Neuron (in vitro differentiated cells): ENCODE data around the gene BLOC1S4.
"Not testable (repeated sequence)": the region's sequence is repeated elsewhere in the genome, so short reads cannot be mapped to it uniquely, and the experiment has no call there.

Experiments
- H2AFZ ChIP-seq: one replicate; pipeline ENCODE4 v1.6.1; 2013; ENCODE audit warnings: low read depth, mild to moderate bottlenecking, inconsistent platforms, low read length, moderate library complexity
- H3K27me3 ChIP-seq: one replicate; pipeline ENCODE4 v1.6.1; 2013; ENCODE audit warnings: low read length; ENCODE audit not compliant: insufficient read depth
- H3K36me3 ChIP-seq: one replicate; pipeline ENCODE4 v1.6.1; 2013; ENCODE audit warnings: low read length; ENCODE audit not compliant: insufficient read depth
- H3K4me1 ChIP-seq: one replicate; pipeline ENCODE4 v1.6.1; 2013; ENCODE audit warnings: low read length; ENCODE audit not compliant: insufficient read depth
- H3K4me3 ChIP-seq: 2 replicates; pipeline ENCODE4 v1.5.1; 2013; ENCODE audit warnings: mild to moderate bottlenecking, low read length, moderate library complexity
- H3K9me3 ChIP-seq: one replicate; pipeline ENCODE4 v1.6.1; 2013; ENCODE audit warnings: low read length

Gene BLOC1S4, protein sequence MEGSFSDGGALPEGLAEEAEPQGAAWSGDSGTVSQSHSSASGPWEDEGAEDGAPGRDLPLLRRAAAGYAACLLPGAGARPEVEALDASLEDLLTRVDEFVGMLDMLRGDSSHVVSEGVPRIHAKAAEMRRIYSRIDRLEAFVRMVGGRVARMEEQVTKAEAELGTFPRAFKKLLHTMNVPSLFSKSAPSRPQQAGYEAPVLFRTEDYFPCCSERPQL

DNA sequence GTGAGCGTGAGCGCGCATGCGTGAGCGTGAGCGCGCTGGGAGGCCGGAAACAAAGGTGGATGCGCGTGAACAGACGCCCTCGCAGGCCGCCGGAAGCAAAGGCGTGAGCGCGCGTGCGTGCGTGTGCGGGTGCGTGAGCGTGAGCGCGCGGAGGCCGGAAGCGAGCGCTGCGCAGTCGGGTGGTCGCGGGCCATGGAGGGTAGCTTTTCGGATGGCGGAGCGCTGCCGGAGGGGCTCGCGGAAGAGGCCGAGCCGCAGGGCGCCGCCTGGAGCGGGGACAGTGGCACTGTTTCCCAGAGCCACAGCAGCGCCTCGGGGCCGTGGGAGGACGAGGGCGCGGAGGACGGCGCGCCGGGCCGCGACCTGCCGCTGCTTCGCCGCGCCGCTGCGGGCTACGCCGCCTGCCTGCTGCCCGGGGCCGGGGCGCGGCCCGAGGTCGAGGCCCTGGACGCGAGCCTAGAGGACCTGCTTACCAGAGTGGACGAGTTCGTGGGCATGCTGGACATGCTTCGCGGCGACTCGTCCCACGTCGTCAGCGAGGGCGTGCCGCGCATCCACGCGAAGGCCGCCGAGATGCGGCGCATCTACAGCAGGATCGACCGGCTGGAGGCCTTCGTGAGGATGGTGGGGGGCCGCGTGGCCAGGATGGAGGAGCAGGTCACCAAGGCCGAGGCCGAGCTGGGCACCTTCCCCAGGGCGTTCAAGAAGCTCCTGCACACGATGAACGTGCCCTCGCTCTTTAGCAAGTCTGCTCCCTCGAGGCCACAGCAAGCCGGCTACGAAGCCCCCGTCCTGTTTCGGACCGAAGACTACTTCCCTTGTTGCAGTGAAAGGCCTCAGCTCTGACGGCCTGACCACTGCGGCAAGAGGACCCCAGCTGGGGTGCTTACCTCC is at the start of gene BLOC1S4:
Gene BLOC1S4 (plus strand): TSS at position 157 of the 894 bp plus-strand sequence. CDS start 36 bp downstream, at position 193.
- H3K27me3 ChIP-seq: no peaks in the 10 kb centered on the region
- H3K4me1 ChIP-seq: peaks cover 12% of the 10 kb centered on the region
- H3K4me3 ChIP-seq: peak within 1 kb of the TSS; percentile 78
- H3K9me3 ChIP-seq: no peaks in the 10 kb centered on the region
- peak within 1 kb of the TSS; percentile 97 for H2AFZ ChIP-seq
- no peaks in the 10 kb centered on the region for H3K36me3 ChIP-seq

GRCh38 chr4:6668391-6668790 is 47.6 kb upstream of the BLOC1S4 start:
- no peaks in the 10 kb centered on the region for H3K27me3 ChIP-seq
- H3K4me3 ChIP-seq: no peak overlapping the region
- peaks cover 5% of the 10 kb centered on the region for H3K9me3 ChIP-seq
- H3K36me3 ChIP-seq: no peaks in the 10 kb centered on the region
- no peaks in the 10 kb centered on the region for H3K4me1 ChIP-seq
- no peak overlapping the region for H2AFZ ChIP-seq

DNA sequence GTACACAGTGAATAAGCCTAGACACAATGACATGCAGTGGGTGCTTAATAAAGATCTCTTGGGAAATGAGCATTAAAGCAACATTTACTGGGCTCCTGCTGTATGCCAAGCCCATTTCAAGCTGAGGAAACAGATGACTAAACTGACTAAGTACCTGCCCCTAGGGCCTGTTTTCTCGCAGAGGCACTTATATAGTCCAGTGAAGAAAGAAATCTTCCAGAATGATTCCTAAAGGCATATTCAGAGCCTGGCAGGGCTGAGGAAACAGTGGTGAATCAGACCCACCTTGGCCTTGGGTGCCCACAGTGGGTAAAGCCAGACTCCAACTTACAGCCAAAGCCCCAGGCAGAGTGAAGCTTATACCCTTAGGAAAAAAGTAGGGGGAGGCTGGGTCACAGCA is 44.3 kb upstream of the BLOC1S4 start:
- Histone ChIP-seq H3K27me3 (no peaks in the 10 kb centered on the region), H2AFZ (no peak overlapping the region), H3K4me1 (peaks cover 19% of the 10 kb centered on the region), H3K4me3 (no peak overlapping the region), H3K9me3 (no peaks in the 10 kb centered on the region), H3K36me3 (peaks cover 7% of the 10 kb centered on the region)

DNA sequence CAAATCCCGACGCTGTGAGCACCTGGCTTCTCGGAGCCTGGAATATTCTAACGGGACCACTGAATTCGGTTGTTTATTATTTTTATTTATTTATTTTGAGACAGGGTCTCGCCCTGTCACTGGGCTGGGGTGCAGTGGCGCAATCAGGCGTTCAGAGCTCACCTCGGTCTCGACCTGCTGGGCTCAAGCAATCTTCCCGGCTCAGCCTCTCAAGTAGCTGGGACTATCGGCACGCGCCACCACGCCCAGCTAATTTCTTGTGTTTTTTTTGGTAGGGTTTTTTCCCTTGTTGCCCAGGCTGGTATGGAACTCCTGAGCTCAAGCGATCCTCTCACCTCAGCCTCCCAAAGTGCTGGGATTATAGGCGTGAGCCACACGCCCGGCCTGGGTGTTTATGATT is 43.8 kb upstream of the BLOC1S4 start:
- Histone ChIP-seq H3K27me3 (no peaks in the 10 kb centered on the region), H3K36me3 (peaks cover 9% of the 10 kb centered on the region), H3K4me3 (no peak overlapping the region), H2AFZ (no peak overlapping the region), H3K9me3 (no peaks in the 10 kb centered on the region), H3K4me1 (peaks cover 19% of the 10 kb centered on the region)

DNA sequence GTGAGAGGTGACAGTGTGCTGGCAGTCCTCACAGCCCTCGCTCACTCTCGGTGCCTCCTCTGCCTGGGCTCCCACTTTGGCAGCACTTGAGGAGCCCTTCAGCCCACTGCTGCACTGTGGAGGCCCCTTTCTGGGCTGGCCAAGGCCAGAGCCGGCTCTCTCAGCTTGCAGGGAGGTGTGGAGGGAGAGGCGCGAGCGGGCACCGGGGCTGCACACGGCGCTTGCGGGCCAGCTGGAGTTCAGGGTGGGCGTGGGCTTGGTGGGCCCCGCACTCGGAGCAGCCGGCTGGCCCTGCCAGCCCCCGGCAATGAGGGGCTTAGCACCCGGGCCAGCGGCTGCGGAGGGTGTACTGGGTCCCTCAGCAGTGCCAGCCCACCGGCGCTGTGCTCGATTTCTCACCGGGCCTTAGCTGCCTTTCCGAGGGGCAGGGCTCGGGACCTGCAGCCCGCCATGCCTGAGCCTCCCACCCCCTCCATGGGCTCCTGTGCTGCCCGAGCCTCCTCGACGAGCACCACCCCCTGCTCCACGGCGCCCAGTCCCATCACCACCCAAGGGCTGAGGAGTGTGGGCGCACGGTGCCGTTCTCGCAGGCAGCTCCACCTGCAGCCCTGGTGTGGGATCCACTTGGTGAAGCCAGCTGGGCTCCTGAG is 43.3 kb upstream of the BLOC1S4 start:
- peak overlapping the region; percentile 10 for H3K4me3 ChIP-seq
- H3K36me3 ChIP-seq, H3K27me3 ChIP-seq, H2AFZ ChIP-seq, H3K9me3 ChIP-seq: not testable (repeated sequence)
- peaks cover 19% of the 10 kb centered on the region for H3K4me1 ChIP-seq

GRCh38 chr4:6673191-6673659 is 42.7 kb upstream of the BLOC1S4 start:
- not testable (repeated sequence) for H2AFZ ChIP-seq, H3K36me3 ChIP-seq, H3K9me3 ChIP-seq, H3K27me3 ChIP-seq
- Histone ChIP-seq H3K4me1 (peaks cover 19% of the 10 kb centered on the region), H3K4me3 (peak overlapping the region; percentile 67)

DNA sequence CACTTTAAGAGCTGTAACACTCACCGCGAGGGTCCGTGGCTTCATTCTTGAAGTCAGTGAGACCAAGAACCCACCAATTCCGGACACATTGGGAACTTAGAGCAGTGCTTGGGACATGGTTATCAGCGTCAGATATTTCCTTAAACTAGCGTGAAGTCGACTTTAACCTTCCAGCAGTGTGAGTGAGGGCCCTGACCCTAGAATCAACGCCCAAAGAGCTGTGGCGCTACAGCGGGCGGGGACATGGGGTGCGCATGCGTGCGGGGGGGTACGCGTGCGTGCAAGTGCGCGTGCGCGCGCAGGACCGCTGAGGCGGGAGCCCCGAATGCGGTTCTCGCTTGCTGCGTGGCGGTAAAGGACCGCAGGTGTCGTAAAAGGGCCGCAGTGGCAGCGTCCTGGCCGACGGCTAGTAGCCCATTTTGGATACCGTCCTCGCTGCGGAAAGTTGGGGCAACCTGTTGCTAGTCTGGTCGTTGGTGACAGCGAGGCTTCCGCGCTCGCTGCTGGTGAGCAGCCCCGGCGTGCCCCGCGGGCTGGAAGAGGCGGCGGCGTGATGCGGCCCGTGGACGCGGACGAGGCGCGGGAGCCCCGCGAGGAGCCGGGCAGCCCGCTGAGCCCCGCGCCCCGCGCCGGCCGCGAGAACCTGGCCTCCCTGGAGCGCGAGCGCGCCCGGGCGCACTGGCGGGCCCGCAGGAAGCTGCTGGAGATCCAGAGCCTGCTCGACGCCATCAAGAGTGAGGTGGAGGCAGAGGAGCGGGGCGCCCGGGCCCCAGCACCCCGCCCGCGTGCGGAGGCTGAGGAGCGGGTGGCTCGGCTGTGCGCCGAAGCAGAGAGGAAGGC is 42.1 kb upstream of the BLOC1S4 start:
- Histone ChIP-seq H3K9me3 (peaks cover 2% of the 10 kb centered on the region), H3K36me3 (peaks cover 9% of the 10 kb centered on the region), H3K27me3 (no peaks in the 10 kb centered on the region), H2AFZ (peak overlapping the region; percentile 62), H3K4me1 (peaks cover 19% of the 10 kb centered on the region), H3K4me3 (peak overlapping the region; percentile 67)

DNA sequence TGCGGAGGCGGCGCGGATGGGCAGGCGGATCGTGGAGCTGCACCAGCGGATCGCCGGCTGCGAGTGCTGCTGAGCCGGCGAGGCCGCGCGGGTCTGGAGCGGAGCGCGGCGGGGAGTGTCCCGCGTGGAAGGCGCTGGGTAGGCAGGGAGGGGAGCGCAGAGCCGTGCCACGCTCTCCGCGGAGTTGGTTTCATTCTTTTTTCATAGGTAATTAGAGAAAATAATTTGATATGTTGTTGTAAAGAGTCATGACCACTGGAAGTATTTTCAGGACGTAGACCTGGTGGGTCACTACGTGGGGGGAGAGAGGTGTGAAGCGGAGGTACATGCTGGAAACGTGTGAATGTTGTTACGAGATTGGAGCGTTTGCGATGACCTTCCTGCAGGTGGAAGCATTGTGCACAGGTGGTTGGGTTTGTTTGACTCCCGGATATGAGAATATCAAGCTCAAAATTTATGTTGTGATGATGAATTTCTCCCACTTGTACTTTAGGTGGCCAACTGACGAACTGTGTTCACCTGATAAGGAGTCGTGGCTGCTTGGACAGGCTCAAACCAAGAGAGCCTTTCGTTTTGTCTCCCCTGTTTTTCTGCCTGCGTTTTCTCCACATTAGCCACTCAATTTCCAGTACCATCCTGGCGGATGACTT is 41.3 kb upstream of the BLOC1S4 start:
- no peaks in the 10 kb centered on the region for H3K27me3 ChIP-seq
- H3K36me3 ChIP-seq: peaks cover 9% of the 10 kb centered on the region
- peaks cover 19% of the 10 kb centered on the region for H3K4me1 ChIP-seq
- peaks cover 2% of the 10 kb centered on the region for H3K9me3 ChIP-seq
- H2AFZ ChIP-seq: peak overlapping the region; percentile 62
- H3K4me3 ChIP-seq: peak overlapping the region; percentile 67

- H3K9me3 ChIP-seq: peaks cover 2% of the 10 kb centered on the region
Measured at GRCh38 chr4:6676722-6677558, 39.0 kb upstream of the BLOC1S4 start.

DNA sequence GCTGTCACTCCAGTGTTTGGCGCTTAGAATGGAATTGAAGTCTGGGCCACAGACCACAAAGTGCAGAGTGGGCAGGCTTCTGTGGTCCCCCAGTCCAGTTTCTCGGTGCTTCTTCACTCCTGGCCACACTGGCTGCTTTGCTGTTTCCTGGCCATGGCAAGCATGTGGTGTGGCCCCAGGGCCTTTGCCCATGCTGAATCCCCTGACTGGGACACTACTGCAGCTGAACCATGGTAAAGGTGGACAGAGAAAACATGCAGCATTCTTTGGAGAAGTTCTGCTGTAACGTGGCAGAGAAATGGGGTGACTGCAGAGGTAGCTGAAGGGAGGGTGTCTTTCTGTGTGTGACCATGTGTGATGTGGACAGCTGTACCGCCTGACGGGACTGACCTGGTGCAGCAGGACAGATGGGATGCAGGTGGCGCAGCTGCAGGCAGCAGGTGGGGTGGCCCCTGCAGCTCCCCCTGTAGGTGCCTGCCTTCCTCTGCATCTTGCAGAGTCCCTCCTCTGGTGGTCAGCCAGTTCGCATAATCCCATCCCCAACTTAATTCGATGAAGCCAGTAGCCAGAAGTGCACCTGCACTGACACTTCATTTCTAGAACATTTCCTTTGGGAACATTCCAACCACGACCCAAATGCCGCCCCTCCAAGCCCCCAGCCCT is 35.5 kb upstream of the BLOC1S4 start:
- H2AFZ ChIP-seq: no peak overlapping the region
- peaks cover 2% of the 10 kb centered on the region for H3K9me3 ChIP-seq
- H3K4me1 ChIP-seq: peaks cover 8% of the 10 kb centered on the region
- H3K27me3 ChIP-seq: no peaks in the 10 kb centered on the region
- no peak overlapping the region for H3K4me3 ChIP-seq
- H3K36me3 ChIP-seq: peaks cover 9% of the 10 kb centered on the region

More at GRCh38 chr4:6676722-6677558, 39.0 kb upstream of the BLOC1S4 start:
- H3K4me3 ChIP-seq: no peak overlapping the region
- H3K27me3 ChIP-seq: no peaks in the 10 kb centered on the region
- H2AFZ ChIP-seq: no peak overlapping the region
- H3K36me3 ChIP-seq: peaks cover 9% of the 10 kb centered on the region
- peaks cover 19% of the 10 kb centered on the region for H3K4me1 ChIP-seq

DNA sequence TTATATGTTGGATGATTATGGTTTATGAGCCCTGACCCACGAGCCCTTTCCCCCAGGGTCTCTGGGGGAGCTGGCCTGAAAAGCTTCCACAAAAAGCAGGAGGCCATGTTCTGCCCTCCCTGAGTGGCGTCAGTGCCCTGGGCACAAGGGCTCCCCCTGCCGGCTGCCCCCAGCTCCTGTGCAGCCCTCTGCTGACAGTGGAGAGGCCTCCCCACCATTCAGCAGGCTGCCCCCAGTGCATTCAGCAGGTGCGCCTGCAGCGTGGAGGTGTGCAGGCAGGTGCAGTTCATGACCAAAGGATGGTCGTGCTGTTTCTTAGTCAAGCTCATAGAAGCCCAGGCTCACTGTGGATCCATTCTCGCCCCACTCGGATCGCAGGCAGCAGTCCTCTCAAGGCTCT is 34.8 kb upstream of the BLOC1S4 start:
- H3K36me3 ChIP-seq: peaks cover 3% of the 10 kb centered on the region
- H3K4me3 ChIP-seq: no peak overlapping the region
- no peak overlapping the region for H2AFZ ChIP-seq
- no peaks in the 10 kb centered on the region for H3K27me3 ChIP-seq
- H3K4me1 ChIP-seq: peaks cover 1% of the 10 kb centered on the region
- peaks cover 2% of the 10 kb centered on the region for H3K9me3 ChIP-seq
